Osteoblast (primary cell): Measurements from ENCODE around the gene CUTA. TPM values are rescaled to one million over a fixed set of nuclear protein-coding genes. Genes with fewer than 3 reads are reported as not detected.
A peak's percentile ranks its signal among the peaks of the same experiment; 100 is the strongest.

ENCODE experiments used
- DNase-seq: peaks from one replicate; pipeline ENCODE4 v3.0.0; 2011; ENCODE audit warnings: low spot score, mixed read lengths; ENCODE audit not compliant: insufficient read length; ENCODE audit errors: missing footprints
- H2AFZ ChIP-seq: 2 replicates; pipeline ENCODE4 v1.6.0; 2011; ENCODE audit warnings: mild to moderate bottlenecking, low read length
- H3K27ac ChIP-seq: 2 replicates; pipeline ENCODE4 v1.5.1; 2011; ENCODE audit warnings: mild to moderate bottlenecking, low read depth, low read length, moderate library complexity
- H3K27me3 ChIP-seq: 2 replicates; pipeline ENCODE4 v1.6.0; 2012; ENCODE audit warnings: mild to moderate bottlenecking, control low read depth, inconsistent platforms, low read length, moderate library complexity; ENCODE audit not compliant: insufficient read depth
- H3K36me3 ChIP-seq: 2 replicates; pipeline ENCODE4 v1.5.1; 2011; ENCODE audit warnings: mild to moderate bottlenecking, low read length, control low read depth, moderate library complexity; ENCODE audit not compliant: insufficient read depth
- H3K4me1 ChIP-seq: 2 replicates; pipeline ENCODE4 v1.5.1; 2011; ENCODE audit warnings: mild to moderate bottlenecking, low read length, control low read depth, moderate library complexity; ENCODE audit not compliant: insufficient read depth
- H3K4me2 ChIP-seq: 2 replicates; pipeline ENCODE4 v1.6.0; 2011; ENCODE audit warnings: mild to moderate bottlenecking, low read length; ENCODE audit not compliant: insufficient read depth
- H3K4me3 ChIP-seq: fragments of 200-600 bp; sonication (generic); 3 replicates; pipeline ENCODE4 v1.5.1; 2012; ENCODE audit warnings: mild to moderate bottlenecking, low read length, inconsistent platforms; ENCODE audit not compliant: insufficient read depth
- H3K79me2 ChIP-seq: 2 replicates; pipeline ENCODE4 v1.6.0; 2012; ENCODE audit warnings: mild to moderate bottlenecking, low read length, control low read depth, inconsistent platforms; ENCODE audit not compliant: insufficient read depth
- H3K9me3 ChIP-seq: 2 replicates; pipeline ENCODE4 v1.5.1; 2011; ENCODE audit warnings: low read depth, low read length, control low read depth
- H4K20me1 ChIP-seq: 2 replicates; pipeline ENCODE4 v1.6.0; 2012; ENCODE audit warnings: mild to moderate bottlenecking, low read length, control low read depth; ENCODE audit not compliant: insufficient read depth
- total RNA-seq: library from RNA; depleted of rRNA; stranded (reverse); fragments of >200 nt; gene quantifications from 2 replicates; pipeline ENCODE4 v1.2.3, GENCODE V29; 2012
- TF ChIP-seq, protein P1 (sequence below): IDR thresholded peaks from 2 replicates; pipeline ENCODE4 v1.5.1; 2011; ENCODE audit warnings: mild to moderate bottlenecking, low read depth, low read length, moderate library complexity; ENCODE audit errors: extremely low read depth

Gene CUTA
- total RNA-seq, 1 donor, result 122 TPM

DNA sequence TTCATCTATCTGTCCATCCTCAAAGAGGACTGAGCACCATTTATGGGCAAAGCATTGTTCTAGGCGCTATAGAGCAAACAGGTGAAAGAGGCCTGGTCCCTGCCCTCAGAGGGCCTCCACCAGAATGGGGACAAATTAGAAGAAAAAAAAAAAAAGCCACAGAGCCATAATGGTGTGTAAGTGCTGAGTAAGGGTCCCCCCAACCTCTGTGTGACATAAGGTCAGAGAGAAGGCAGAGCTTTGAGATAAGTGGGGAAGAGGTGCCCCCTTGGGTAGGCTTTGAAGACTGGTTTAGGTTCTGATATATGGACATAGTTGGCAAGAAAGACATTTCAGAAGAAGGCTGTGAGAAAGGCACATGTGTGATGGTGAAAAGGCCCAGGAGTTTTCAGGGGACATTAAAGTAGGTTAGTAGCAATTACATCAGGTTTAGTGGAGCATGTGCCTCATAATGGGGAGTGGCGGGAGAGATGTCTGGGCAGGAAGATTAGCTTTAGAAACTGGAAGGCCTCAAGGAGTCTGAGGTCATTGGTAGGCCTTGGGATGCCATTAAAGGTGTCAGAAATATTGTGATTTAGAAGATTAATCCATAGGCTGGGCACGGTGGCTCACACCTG is 21.2 kb upstream of the CUTA start:
- peak; percentile 66 for DNase-seq
- no peaks in the 10 kb centered on the region for H3K9me3 ChIP-seq

DNA sequence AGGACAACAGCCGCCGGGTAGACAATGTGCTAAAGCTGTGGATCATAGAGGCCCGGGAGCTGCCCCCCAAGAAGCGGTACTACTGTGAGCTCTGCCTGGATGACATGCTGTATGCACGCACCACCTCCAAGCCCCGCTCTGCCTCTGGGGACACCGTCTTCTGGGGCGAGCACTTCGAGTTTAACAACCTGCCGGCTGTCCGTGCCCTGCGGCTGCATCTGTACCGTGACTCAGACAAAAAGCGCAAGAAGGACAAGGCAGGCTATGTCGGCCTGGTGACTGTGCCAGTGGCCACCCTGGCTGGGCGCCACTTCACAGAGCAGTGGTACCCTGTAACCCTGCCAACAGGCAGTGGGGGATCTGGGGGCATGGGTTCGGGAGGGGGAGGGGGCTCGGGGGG is 19.8 kb upstream of the CUTA start:
- no peaks in the 10 kb centered on the region for H3K27me3 ChIP-seq
- peaks cover 3% of the 10 kb centered on the region for H3K4me1 ChIP-seq
- H3K79me2 ChIP-seq, result peaks cover 4% of the 10 kb centered on the region
- H3K36me3 ChIP-seq, result peaks cover 56% of the 10 kb centered on the region
- TF ChIP-seq, protein P1, sequence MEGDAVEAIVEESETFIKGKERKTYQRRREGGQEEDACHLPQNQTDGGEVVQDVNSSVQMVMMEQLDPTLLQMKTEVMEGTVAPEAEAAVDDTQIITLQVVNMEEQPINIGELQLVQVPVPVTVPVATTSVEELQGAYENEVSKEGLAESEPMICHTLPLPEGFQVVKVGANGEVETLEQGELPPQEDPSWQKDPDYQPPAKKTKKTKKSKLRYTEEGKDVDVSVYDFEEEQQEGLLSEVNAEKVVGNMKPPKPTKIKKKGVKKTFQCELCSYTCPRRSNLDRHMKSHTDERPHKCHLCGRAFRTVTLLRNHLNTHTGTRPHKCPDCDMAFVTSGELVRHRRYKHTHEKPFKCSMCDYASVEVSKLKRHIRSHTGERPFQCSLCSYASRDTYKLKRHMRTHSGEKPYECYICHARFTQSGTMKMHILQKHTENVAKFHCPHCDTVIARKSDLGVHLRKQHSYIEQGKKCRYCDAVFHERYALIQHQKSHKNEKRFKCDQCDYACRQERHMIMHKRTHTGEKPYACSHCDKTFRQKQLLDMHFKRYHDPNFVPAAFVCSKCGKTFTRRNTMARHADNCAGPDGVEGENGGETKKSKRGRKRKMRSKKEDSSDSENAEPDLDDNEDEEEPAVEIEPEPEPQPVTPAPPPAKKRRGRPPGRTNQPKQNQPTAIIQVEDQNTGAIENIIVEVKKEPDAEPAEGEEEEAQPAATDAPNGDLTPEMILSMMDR, result no peak
- H3K9me3 ChIP-seq, result no peaks in the 10 kb centered on the region
- no peak overlapping the region for H3K4me3 ChIP-seq
- peaks cover 6% of the 10 kb centered on the region for H4K20me1 ChIP-seq
- no peak overlapping the region for H3K4me2 ChIP-seq
- H2AFZ ChIP-seq, result no peak overlapping the region
- H3K27ac ChIP-seq, result no peak overlapping the region
- DNase-seq, result peak; percentile 36

More for the DNA sequence above, 21.2 kb upstream of the CUTA start:
- Histone ChIP-seq H3K4me1 (peaks cover 3% of the 10 kb centered on the region), H3K79me2 (no peaks in the 10 kb centered on the region), H3K4me3 (no peak overlapping the region), H3K27ac (no peak overlapping the region), H3K4me2 (no peak overlapping the region), H4K20me1 (no peaks in the 10 kb centered on the region), H3K27me3 (no peaks in the 10 kb centered on the region), H2AFZ (no peak overlapping the region), H3K36me3 (peaks cover 58% of the 10 kb centered on the region)
- TF ChIP-seq, protein P1, result no peak

DNA sequence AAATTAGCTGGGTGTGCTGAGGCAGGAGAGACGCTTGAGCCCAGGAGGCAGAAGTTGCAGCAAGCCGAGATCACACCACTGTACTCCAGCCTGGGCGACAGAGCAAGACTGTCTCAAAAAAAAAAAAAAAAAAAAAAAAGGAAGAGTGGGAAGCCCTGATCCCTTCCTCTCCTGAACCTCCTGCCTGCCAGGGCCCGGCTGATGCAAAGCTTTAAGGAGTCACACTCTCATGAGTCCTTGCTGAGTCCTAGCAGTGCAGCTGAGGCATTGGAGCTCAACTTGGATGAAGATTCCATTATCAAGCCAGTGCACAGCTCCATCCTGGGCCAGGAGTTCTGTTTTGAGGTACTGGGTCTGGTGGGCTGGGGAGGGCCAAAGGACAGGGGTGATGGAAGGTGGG is 17.1 kb upstream of the CUTA start:
- Histone ChIP-seq H3K4me3 (no peak overlapping the region), H3K4me2 (no peak overlapping the region), H3K79me2 (peaks cover 22% of the 10 kb centered on the region), H3K4me1 (peaks cover 3% of the 10 kb centered on the region), H2AFZ (no peak overlapping the region), H3K36me3 (peaks cover 48% of the 10 kb centered on the region), H3K27me3 (no peaks in the 10 kb centered on the region), H3K27ac (no peak overlapping the region), H3K9me3 (no peaks in the 10 kb centered on the region), H4K20me1 (peaks cover 22% of the 10 kb centered on the region)
- TF ChIP-seq, protein P1, result no peak
- DNase-seq, result no peak

DNA sequence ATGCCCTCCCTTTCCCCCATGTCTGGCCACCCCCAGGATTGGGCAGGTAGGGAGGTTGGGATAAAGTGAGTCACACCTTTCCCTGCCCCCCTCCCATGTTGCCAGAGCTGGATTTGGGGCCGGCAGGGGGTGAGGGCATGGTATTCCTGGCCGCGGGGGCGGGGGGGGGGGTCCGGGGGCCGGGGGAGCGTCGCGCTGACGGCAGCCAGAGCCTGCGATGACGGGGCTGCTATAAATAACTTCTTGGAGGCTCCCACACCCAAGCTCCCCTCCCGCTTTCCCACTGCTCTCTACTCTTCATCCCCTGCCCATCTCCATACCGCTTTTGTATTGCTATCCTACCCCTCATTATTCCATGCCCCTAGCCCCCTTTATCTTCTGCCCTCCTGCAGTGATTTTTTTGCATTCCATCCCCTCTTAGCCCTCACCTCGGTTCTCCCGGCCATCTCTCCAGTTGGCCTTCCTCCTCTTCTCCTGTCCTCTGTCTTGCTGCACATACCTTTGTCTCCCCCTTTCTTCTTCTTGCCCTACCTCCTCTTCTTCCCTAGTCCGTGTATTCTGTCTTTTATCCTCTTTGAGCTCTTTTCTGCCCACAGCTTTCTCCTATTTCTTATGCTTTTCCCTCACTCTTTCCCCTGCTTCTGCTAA is 15.8 kb upstream of the CUTA start:
- H3K27me3 ChIP-seq, result no peaks in the 10 kb centered on the region
- H3K79me2 ChIP-seq, result peaks cover 35% of the 10 kb centered on the region
- no peak overlapping the region for H3K4me3 ChIP-seq
- H3K4me1 ChIP-seq, result peaks cover 8% of the 10 kb centered on the region
- no peak overlapping the region for H3K4me2 ChIP-seq
- peaks cover 42% of the 10 kb centered on the region for H3K36me3 ChIP-seq
- H2AFZ ChIP-seq, result no peak overlapping the region
- H3K27ac ChIP-seq, result no peak overlapping the region
- H4K20me1 ChIP-seq, result peaks cover 35% of the 10 kb centered on the region
- TF ChIP-seq, protein P1, result no peak
- DNase-seq, result no peak
- H3K9me3 ChIP-seq, result no peaks in the 10 kb centered on the region
